ENCODE results near the gene RRAS2.
"Not testable (repeated sequence)": the region's sequence is repeated elsewhere in the genome, so short reads cannot be mapped to it uniquely, and the experiment has no call there.

The RRAS2 gene

DNA sequence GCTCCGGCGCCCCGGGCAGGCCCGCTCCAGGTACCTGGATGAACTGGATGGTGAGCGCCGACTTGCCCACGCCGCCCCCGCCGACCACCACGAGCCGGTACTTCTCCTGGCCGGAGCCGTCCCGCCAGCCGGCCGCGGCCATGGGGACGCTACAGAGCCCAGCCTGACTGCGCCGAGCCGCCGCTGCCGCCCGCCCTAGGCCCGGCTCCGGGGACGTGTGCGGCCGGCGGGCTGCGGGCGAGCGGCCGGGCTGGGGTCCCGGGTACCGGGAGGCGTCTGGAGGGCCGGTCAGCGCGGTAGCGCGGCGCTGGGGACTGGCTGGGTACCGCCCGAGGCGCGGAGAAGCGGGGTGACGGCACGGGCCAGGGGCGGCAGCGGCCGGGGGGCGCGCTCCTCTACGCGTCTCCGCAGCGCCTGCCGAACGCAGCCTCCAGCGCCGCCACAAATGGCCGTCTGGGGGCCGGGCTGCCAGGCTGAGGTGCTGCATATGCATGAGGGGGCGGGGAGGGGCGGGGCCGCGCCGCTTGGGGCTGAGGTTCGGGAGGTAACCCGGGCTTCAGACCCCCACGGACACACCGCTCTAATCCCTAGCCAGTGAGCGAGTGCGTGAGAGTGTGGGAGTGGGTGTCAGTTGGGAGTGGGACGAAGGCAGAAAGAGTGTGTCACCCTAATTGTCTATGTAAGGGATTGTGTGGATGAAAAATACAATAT lies at the start of gene RRAS2:
TSS of gene RRAS2 (minus strand) at position 455 of the 711 bp plus-strand sequence. CDS start at position 142, 313 bp downstream.
- peaks cover 96% of the 10 kb centered on the region for H3K27me3 ChIP-seq
- H3K4me1 ChIP-seq (ENCODE audit: control insufficient read depth in 1 of 2, insufficient read depth in 1 of 2, low read depth in 1 of 2, low read length in 1 of 2): peaks cover 3 to 5% of the 10 kb centered on the region in 2 experiments
- no peaks in the 10 kb centered on the region for H3K36me3 ChIP-seq
- no peak within 1 kb of the TSS for H3K4me3 ChIP-seq (ENCODE audit: low read depth in 1 of 2, low read length in 1 of 2)
- no peaks in the 10 kb centered on the region for H3K9me3 ChIP-seq
- no peak within 1 kb of the TSS for H3K27ac ChIP-seq
- no peak for TF ChIP-seq CTCF (IDR thresholded peaks at IDR 0.05)

DNA sequence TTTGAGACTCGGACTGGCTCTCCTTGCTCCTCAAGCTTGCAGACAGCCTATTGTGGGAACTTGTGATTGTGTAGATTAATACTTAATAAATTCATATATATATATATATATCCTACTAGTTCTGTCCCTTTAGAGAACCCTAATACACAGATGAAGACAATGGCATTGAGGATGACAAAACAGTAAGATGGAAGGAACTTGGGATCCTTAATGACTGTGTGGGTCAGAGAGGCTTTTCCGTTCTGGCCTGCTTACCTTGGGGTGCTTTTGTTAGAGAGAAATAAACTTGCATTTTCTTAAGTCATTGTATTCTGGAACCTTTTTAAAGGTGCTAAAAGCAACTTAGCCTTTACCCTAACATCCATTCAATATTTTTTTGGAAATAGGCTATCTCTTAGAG lies 49.6 kb upstream of the RRAS2 start:
- TF ChIP-seq CTCF (IDR thresholded peaks at IDR 0.05): no peak
- Histone ChIP-seq H3K27ac (no peak overlapping the region), H3K4me3 (ENCODE audit: low read depth in 1 of 2, low read length in 1 of 2) (no peak overlapping the region), H3K27me3 (no peaks in the 10 kb centered on the region), H3K4me1 (ENCODE audit: control insufficient read depth in 1 of 2, insufficient read depth in 1 of 2, low read depth in 1 of 2, low read length in 1 of 2) (no peaks in the 10 kb centered on the region), H3K36me3 (no peaks in the 10 kb centered on the region), H3K9me3 (no peaks in the 10 kb centered on the region)

- H3K36me3 ChIP-seq; H3K9me3 ChIP-seq; H3K27me3 ChIP-seq; H3K4me3 ChIP-seq (ENCODE audit: low read depth in 1 of 2, low read length in 1 of 2); H3K27ac ChIP-seq; H3K4me1 ChIP-seq (ENCODE audit: control insufficient read depth in 1 of 2, insufficient read depth in 1 of 2, low read depth in 1 of 2, low read length in 1 of 2): not testable (repeated sequence)
Observed at GRCh38 chr11:14406116-14406515, 47.1 kb upstream of the RRAS2 start.

GRCh38 chr11:14403528-14403927 lies 44.5 kb upstream of the RRAS2 start:
- peaks cover 12% of the 10 kb centered on the region for H3K27me3 ChIP-seq
- H3K4me3 ChIP-seq (ENCODE audit: low read depth in 1 of 2, low read length in 1 of 2); H3K27ac ChIP-seq; H3K36me3 ChIP-seq; H3K9me3 ChIP-seq; H3K4me1 ChIP-seq (ENCODE audit: control insufficient read depth in 1 of 2, insufficient read depth in 1 of 2, low read depth in 1 of 2, low read length in 1 of 2): not testable (repeated sequence)

GRCh38 chr11:14399087-14399486 lies 40.1 kb upstream of the RRAS2 start:
- Histone ChIP-seq H3K9me3 (no peaks in the 10 kb centered on the region), H3K27me3 (peaks cover 30% of the 10 kb centered on the region), H3K4me1 (ENCODE audit: control insufficient read depth in 1 of 2, insufficient read depth in 1 of 2, low read depth in 1 of 2, low read length in 1 of 2) (no peaks in the 10 kb centered on the region), H3K4me3 (ENCODE audit: low read depth in 1 of 2, low read length in 1 of 2) (no peak overlapping the region), H3K36me3 (no peaks in the 10 kb centered on the region), H3K27ac (no peak overlapping the region)
- TF ChIP-seq CTCF (IDR thresholded peaks at IDR 0.05): no peak

DNA sequence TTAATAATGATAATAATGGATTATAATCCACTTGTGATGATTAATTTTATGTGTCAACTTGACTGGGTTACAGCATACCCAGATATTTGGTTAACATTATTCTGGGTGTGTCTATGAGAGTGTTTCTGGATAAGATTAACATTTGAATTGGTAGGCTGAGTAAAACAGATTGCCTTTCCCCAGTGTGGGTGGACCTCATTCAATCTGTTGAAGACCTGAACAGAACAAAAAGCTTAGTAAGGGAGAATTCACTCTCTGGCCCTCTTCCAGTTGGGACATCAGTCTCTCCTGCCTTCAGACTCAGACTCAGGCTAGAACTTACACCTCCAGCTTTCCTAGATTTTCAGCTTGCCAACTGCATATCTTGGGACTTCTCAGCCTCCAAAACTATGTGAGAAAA lies 37.3 kb upstream of the RRAS2 start:
- Histone ChIP-seq H3K4me1 (ENCODE audit: control insufficient read depth in 1 of 2, insufficient read depth in 1 of 2, low read depth in 1 of 2, low read length in 1 of 2) (no peaks in the 10 kb centered on the region), H3K4me3 (ENCODE audit: low read depth in 1 of 2, low read length in 1 of 2) (no peak overlapping the region), H3K27me3 (peaks cover 36% of the 10 kb centered on the region), H3K9me3 (no peaks in the 10 kb centered on the region), H3K27ac (no peak overlapping the region), H3K36me3 (no peaks in the 10 kb centered on the region)
- TF ChIP-seq CTCF (IDR thresholded peaks at IDR 0.05): no peak

Data from neutrophil (primary cell).